Transverse colon (tissue), 4 donors: ENCODE data around the gene TMC5. TPM values are rescaled to one million over a fixed set of nuclear protein-coding genes. Genes with fewer than 3 reads are reported as not detected.

Experiments used
- DNase-seq: peaks from one replicate; pipeline ENCODE4 v3.0.0-alpha.2; 2019
- H3K27ac ChIP-seq, 4 donors: fragments of 200-600 bp; sonication (generic); 2 replicates each; pipeline ENCODE4 v1.5.1; 2016 to 2018; ENCODE audit warnings: inconsistent platforms in 4 of 4
- H3K27me3 ChIP-seq: fragments of 200-600 bp; sonication (generic); 2 replicates; pipeline ENCODE4 v1.5.1; 2017; ENCODE audit warnings: inconsistent platforms
- H3K36me3 ChIP-seq, 4 donors: fragments of 200-600 bp; sonication (generic); 2 replicates each; pipeline ENCODE4 v1.5.1; 2017 to 2019; ENCODE audit warnings: inconsistent platforms in 4 of 4
- H3K4me1 ChIP-seq, 4 donors: fragments of 200-600 bp; sonication (generic); 2 replicates each; pipeline ENCODE4 v1.5.1; 2017 to 2020; ENCODE audit warnings: inconsistent platforms in 4 of 4
- H3K4me3 ChIP-seq, 4 donors: fragments of 200-600 bp; sonication (generic); 1 replicate in 1 of 4; 2 replicates in 3 of 4; pipeline versions ENCODE4 v1.5.1 to v1.6.1; 2017 to 2019; ENCODE audit warnings: inconsistent platforms in 4 of 4
- H3K9me3 ChIP-seq, 2 donors: fragments of 200-600 bp; sonication (generic); 2 replicates each; pipeline ENCODE4 v1.5.1; 2017 to 2019; ENCODE audit warnings: inconsistent platforms in 2 of 2
- CTCF ChIP-seq, 5 experiments: fragments of 200-600 bp in 3 of 5; fragments of 450-650 bp in 2 of 5; sonication (generic) in 3 of 5; IDR thresholded peaks; 1 replicate in 2 of 5; 2 replicates in 3 of 5; pipeline ENCODE4 v1.5.1; 2016 to 2017; ENCODE audit warnings: antibody characterized with exemption in 5 of 5, inconsistent platforms in 3 of 5, mild to moderate bottlenecking in 2 of 5, moderate library complexity in 1 of 5
- EP300 ChIP-seq: sonication (generic); formaldehyde crosslinking; IDR thresholded peaks from one replicate; pipeline ENCODE4 v1.6.1; 2017; ENCODE audit warnings: antibody characterized with exemption, low read depth
- POLR2A ChIP-seq: fragments of 450-650 bp; IDR thresholded peaks from one replicate; pipeline ENCODE4 v1.6.1; 2016; ENCODE audit warnings: antibody characterized with exemption, mild to moderate bottlenecking, moderate library complexity
- POLR2AphosphoS5 ChIP-seq, 3 donors: sonication (generic); formaldehyde crosslinking; IDR thresholded peaks; one replicate each; pipeline ENCODE4 v1.6.1; 2016; ENCODE audit warnings: antibody characterized with exemption in 3 of 3
- WGBS, 2 donors: methylation state at CpG; one replicate each; pipeline ENCODE4 v1.1.5; 2018; ENCODE audit warnings: low coverage in 1 of 2; 5-methylcytosine and 5-hydroxymethylcytosine counted together
- in situ Hi-C, 4 donors: fragments of 200-750 bp; cut with MboI; loops; one replicate each; pipeline versions ENCODE4 v1.15.0 to v1.15.1; 2017; ENCODE audit warnings: low sequenced_read_pairs in 3 of 4, low pct_ligation_motif_present in 1 of 4, low pct_unique_long_range_greater_than_20kb in 1 of 4
- intact Hi-C: fragments of 100-400 bp; cut with DNase I; formaldehyde crosslinking; loops from one replicate; pipeline ENCODE4 v1.15.1; 2023; ENCODE audit warnings: low total_unique reads
- total RNA-seq, 4 donors: library from RNA; depleted of rRNA; stranded (reverse); fragments of >200 nt; gene quantifications; one replicate each; pipeline ENCODE4 v1.1.0, GENCODE V29; 2016

The TMC5 gene
- total RNA-seq, 4 donors from 2014 or later = 14.5 to 94.6 (median 82.4) TPM

GRCh38 chr16:19437280-19437679 is 19.6 kb downstream of the TMC5 start:
- Histone ChIP-seq H3K27ac (peak overlapping the region; percentile 53 to 78 (median 73)), H3K27me3 (no peaks in the 10 kb centered on the region), H3K4me1 (peaks cover 0 to 30% (median 18%) of the 10 kb centered on the region in 4 donors), H3K36me3 (no peaks in the 10 kb centered on the region), H3K9me3 (no peaks in the 10 kb centered on the region), H3K4me3 (no peak overlapping the region)
- in situ Hi-C loops (no loop called here), intact Hi-C loops (no loop called here)
- no peak for TF ChIP-seq POLR2A
- no peak for TF ChIP-seq EP300
- peak in 2 of 3 donors; percentile 14 to 41 for TF ChIP-seq POLR2AphosphoS5 (IDR thresholded peaks at IDR 0.05)
- TF ChIP-seq CTCF (IDR thresholded peaks at IDR 0.05) = no peak
- 36 to 52% methylated on average over 3 to 4 of the region's 4 CpGs for WGBS, 2 donors
- DNase-seq = no peak

GRCh38 chr16:19438739-19439138 is 21.1 kb downstream of the TMC5 start:
- in situ Hi-C loops (no loop called here), intact Hi-C loops (no loop called here)
- Histone ChIP-seq H3K36me3 (no peaks in the 10 kb centered on the region), H3K9me3 (no peaks in the 10 kb centered on the region), H3K27ac (no peak overlapping the region), H3K4me3 (no peak overlapping the region), H3K4me1 (peaks cover 0 to 21% (median 12%) of the 10 kb centered on the region in 4 donors), H3K27me3 (no peaks in the 10 kb centered on the region)
- no peak for DNase-seq
- 73 to 78% methylated on average over 1 of the region's 1 CpG for WGBS, 2 donors
- TF ChIP-seq EP300 (no peak), CTCF (IDR thresholded peaks at IDR 0.05) (no peak), POLR2A (no peak), POLR2AphosphoS5 (IDR thresholded peaks at IDR 0.05) (no peak)

GRCh38 chr16:19439483-19439882 is 21.8 kb downstream of the TMC5 start:
- TF ChIP-seq CTCF (IDR thresholded peaks at IDR 0.05) (no peak), POLR2A (no peak), EP300 (no peak), POLR2AphosphoS5 (IDR thresholded peaks at IDR 0.05) (no peak)
- H3K27me3 ChIP-seq = no peaks in the 10 kb centered on the region
- H3K4me1 ChIP-seq = peaks cover 0 to 21% (median 12%) of the 10 kb centered on the region in 4 donors
- H3K4me3 ChIP-seq = no peak overlapping the region
- no peak overlapping the region for H3K27ac ChIP-seq
- intact Hi-C loops (no loop called here), in situ Hi-C loops (no loop called here)
- no peak for DNase-seq
- no peaks in the 10 kb centered on the region for H3K9me3 ChIP-seq
- 71 to 85% methylated on average over 4 of the region's 4 CpGs for WGBS, 2 donors
- H3K36me3 ChIP-seq = peaks cover 0 to 5% (median 0%) of the 10 kb centered on the region in 4 donors

GRCh38 chr16:19443659-19444058 is 26.0 kb downstream of the TMC5 start:
- no peak overlapping the region for H3K4me3 ChIP-seq
- no peak for DNase-seq
- H3K27ac ChIP-seq = no peak overlapping the region
- in situ Hi-C loops = no loop called here
- H3K9me3 ChIP-seq = no peaks in the 10 kb centered on the region
- peaks cover 0 to 8% (median 3%) of the 10 kb centered on the region in 4 donors for H3K36me3 ChIP-seq
- TF ChIP-seq POLR2AphosphoS5 (IDR thresholded peaks at IDR 0.05) (no peak), CTCF (IDR thresholded peaks at IDR 0.05) (no peak)
- WGBS, 2 donors = 69 to 89% methylated on average over 1 of the region's 1 CpG
- intact Hi-C loops = no loop called here
- no peaks in the 10 kb centered on the region for H3K27me3 ChIP-seq
- H3K4me1 ChIP-seq = no peaks in the 10 kb centered on the region
